NCI-H2227 treated with DMSO at 0.1 percent for 48 hours (cell line): ENCODE measurements around the gene SELENOP.
"Not testable (repeated sequence)": the region's sequence is repeated elsewhere in the genome, so short reads cannot be mapped to it uniquely, and the experiment has no call there.

Experiments used
- DNase-seq: peaks from one replicate; lab custom pipeline; 2025; lab: John Stamatoyannopoulos, UW

SELENOP gene

GRCh38 chr5:42811591-42812446 is at the start of gene SELENOP:
Gene SELENOP (minus strand): TSS chr5:42811892. CDS start chr5:42808353, 3,539 bp downstream.
- peak; percentile 34 for DNase-seq

GRCh38 chr5:42858687-42859086 is 47.0 kb upstream of the SELENOP start:
- DNase-seq: no peak

- no peak for DNase-seq
Measured at GRCh38 chr5:42858031-42858643, 46.4 kb upstream of the SELENOP start.

GRCh38 chr5:42855811-42856210 is 44.1 kb upstream of the SELENOP start:
- no peak for DNase-seq

GRCh38 chr5:42855386-42855785 is 43.7 kb upstream of the SELENOP start:
- DNase-seq: no peak

- no peak for DNase-seq
Measured at GRCh38 chr5:42854795-42855194, 43.1 kb upstream of the SELENOP start.

- DNase-seq: no peak
Measured at GRCh38 chr5:42852826-42853225, 41.1 kb upstream of the SELENOP start.

- DNase-seq: no peak
Measured at GRCh38 chr5:42851481-42851880, 39.8 kb upstream of the SELENOP start.

GRCh38 chr5:42848545-42848944 is 36.9 kb upstream of the SELENOP start:
- no peak for DNase-seq

- DNase-seq: not testable (repeated sequence)
Measured at GRCh38 chr5:42844408-42844807, 32.7 kb upstream of the SELENOP start.

GRCh38 chr5:42843675-42844292 is 32.1 kb upstream of the SELENOP start:
- DNase-seq: no peak

GRCh38 chr5:42842921-42843641 is 31.4 kb upstream of the SELENOP start:
- no peak for DNase-seq

- DNase-seq: no peak
Measured at GRCh38 chr5:42840842-42841567, 29.3 kb upstream of the SELENOP start.

- no peak for DNase-seq
Measured at GRCh38 chr5:42840269-42840668, 28.6 kb upstream of the SELENOP start.

GRCh38 chr5:42839196-42839595 is 27.5 kb upstream of the SELENOP start:
- no peak for DNase-seq

- no peak for DNase-seq
Measured at GRCh38 chr5:42837601-42838000, 25.9 kb upstream of the SELENOP start.

- DNase-seq: no peak
Measured at GRCh38 chr5:42836070-42836769, 24.5 kb upstream of the SELENOP start.

- no peak for DNase-seq
Measured at GRCh38 chr5:42832060-42832459, 20.4 kb upstream of the SELENOP start.

GRCh38 chr5:42830924-42831323 is 19.2 kb upstream of the SELENOP start:
- no peak for DNase-seq

- no peak for DNase-seq
Measured at GRCh38 chr5:42828671-42829070, 17.0 kb upstream of the SELENOP start.
